Motor neuron (in vitro differentiated cells): Measurements from ENCODE around the gene TMEM229B. TPM values are rescaled to one million over a fixed set of nuclear protein-coding genes. Genes with fewer than 3 reads are reported as not detected.
"Not testable (repeated sequence)": the region's sequence is repeated elsewhere in the genome, so short reads cannot be mapped to it uniquely, and the experiment has no call there.

Experiments
- ATAC-seq, 8 experiments: fragments of 200-7000 bp; cut with Tn5 transposase; replicated peaks in 6 of 8; 2 replicates each; pipeline ENCODE4 v1.8.0; 2021; ENCODE audit warnings: mild to moderate bottlenecking in 8 of 8, moderate library complexity in 8 of 8
- H3K27ac ChIP-seq, 2 donors: fragments of 250-450 bp; sonication (Bioruptor Pico); 2 replicates each; pipeline ENCODE4 v1.9.0; 2021; ENCODE audit warnings: antibody characterized with exemption in 2 of 2, mild to moderate bottlenecking in 2 of 2, moderate library complexity in 1 of 2
- H3K4me1 ChIP-seq, 2 donors: fragments of 250-450 bp; sonication (Bioruptor Pico); replicated peaks in 1 of 2; 2 replicates each; pipeline ENCODE4 v1.6.1; 2021; ENCODE audit warnings: antibody characterized with exemption in 2 of 2, mild to moderate bottlenecking in 2 of 2, moderate library complexity in 1 of 2
- H3K4me3 ChIP-seq, 5 donors: fragments of 250-450 bp; sonication (Bioruptor Pico); 2 replicates each; pipeline ENCODE4 v1.9.0; 2021; ENCODE audit warnings: antibody characterized with exemption in 5 of 5, mild to moderate bottlenecking in 5 of 5, moderate library complexity in 4 of 5
- WGBS, 10 experiments: fragments of 450-650 bp; shearing (Covaris generic); methylation state at CpG; one replicate each; pipeline ENCODE4 v1.0.0; 2022; 5-methylcytosine and 5-hydroxymethylcytosine counted together
- in situ Hi-C, 9 experiments: fragments of 400-800 bp; cut with MboI; loops; one replicate each; pipeline ENCODE4 v1.15.0; 2021; ENCODE audit warnings: low sequenced_read_pairs in 9 of 9, low pct_unique_long_range_greater_than_20kb in 2 of 9; ENCODE audit not compliant: unreplicated experiment in 9 of 9
- total RNA-seq, 8 experiments: library from RNA; unstranded; fragments of 300-600 nt; gene quantifications; 2 replicates each; pipeline versions ENCODE4 v1.2.3 to v1.2.4, GENCODE V29; 2022

Gene TMEM229B
- total RNA-seq, 8 experiments from 2014 or later, result 0.38 to 13.3 (median 0.93) TPM

GRCh38 chr14:67457782-67458181 lies 30.7 kb downstream of the TMEM229B start:
- Histone ChIP-seq H3K4me1 (no peaks in the 10 kb centered on the region), H3K27ac (no peak overlapping the region), H3K4me3 (no peak overlapping the region)
- in situ Hi-C loops, result no loop called here
- 18 to 40% methylated on average over 4 to 5 of the region's 6 CpGs; no CpG with 5 or more reads in 8 of the 10 experiments for WGBS, 10 experiments
- ATAC-seq, result peak in 5 of 8 experiments; percentile 25 to 95 (median 76)

DNA sequence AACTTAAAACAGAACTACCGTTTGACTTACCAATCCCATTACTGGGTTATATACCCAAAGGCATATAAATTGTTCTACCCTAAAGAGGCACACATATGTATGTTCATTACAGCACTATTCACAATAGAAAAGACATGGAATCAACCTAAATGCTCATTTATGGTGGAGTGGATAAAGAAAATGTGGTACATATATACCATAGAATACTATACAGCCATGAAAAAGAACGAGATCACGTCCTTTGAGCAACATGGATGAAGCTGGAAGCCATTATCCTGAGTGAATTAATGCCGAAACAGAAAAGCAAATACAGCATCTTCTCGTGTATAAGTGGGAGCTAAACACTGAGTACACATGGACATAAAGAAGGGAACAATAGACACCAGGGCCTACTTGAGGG lies 31.8 kb downstream of the TMEM229B start:
- Histone ChIP-seq H3K4me3 (no peak overlapping the region), H3K4me1 (no peaks in the 10 kb centered on the region), H3K27ac (no peak overlapping the region)
- WGBS, 10 experiments, result 50 to 95% (median 79%) methylated on average over 1 to 5 of the region's 5 CpGs; no CpG with 5 or more reads in 1 of the 10 experiments
- ATAC-seq, result no peak
- in situ Hi-C loops, result no loop called here

DNA sequence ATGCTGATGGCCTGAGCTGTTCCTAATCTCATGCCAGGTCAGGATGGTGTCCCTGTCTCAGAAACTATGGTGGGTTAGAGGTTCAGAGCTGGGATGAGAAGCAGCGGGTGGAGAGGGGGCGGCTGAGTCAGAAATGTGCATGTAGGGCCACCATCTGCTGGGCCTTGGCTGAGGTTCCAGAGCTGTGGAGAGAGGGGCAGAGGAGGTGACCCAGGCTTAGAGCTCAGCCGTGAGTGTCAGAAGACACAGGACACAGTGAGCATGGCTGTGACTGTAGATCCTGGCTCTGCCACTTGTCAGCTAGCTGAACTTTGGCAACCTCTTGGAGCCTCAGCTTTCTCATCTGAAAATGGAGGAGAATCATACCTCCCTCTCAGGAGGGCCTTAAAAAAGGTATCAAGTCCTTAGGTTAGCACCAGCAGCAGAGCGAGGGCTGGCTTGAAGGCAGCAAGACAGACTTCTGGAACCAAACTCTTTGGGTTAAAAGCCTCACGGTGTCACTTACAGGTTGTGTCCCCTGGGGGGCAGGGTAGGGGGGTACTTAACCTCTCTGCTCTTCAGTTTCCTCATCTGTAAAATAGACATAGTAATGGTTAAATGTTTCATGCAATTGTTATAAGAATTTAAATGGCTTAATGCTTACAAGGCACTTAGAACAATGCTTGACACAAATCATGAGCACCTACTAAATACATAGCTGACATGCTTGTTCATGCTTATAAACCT lies 34.8 kb downstream of the TMEM229B start:
- Histone ChIP-seq H3K27ac (no peak overlapping the region), H3K4me1 (no peaks in the 10 kb centered on the region), H3K4me3 (no peak overlapping the region)
- in situ Hi-C loops, result no loop called here
- no peak for ATAC-seq
- 40 to 92% (median 78%) methylated on average over 1 to 4 of the region's 5 CpGs; no CpG with 5 or more reads in 6 of the 10 experiments for WGBS, 10 experiments

GRCh38 chr14:67451667-67452066 lies 36.9 kb downstream of the TMEM229B start:
- WGBS, 10 experiments, result 33 to 94% (median 53%) methylated on average over 2 to 6 of the region's 6 CpGs; no CpG with 5 or more reads in 3 of the 10 experiments
- H3K4me1 ChIP-seq, in situ Hi-C loops, H3K27ac ChIP-seq, H3K4me3 ChIP-seq: not testable (repeated sequence)
- ATAC-seq, result peak in 2 of 8 experiments; percentile 51 to 80

DNA sequence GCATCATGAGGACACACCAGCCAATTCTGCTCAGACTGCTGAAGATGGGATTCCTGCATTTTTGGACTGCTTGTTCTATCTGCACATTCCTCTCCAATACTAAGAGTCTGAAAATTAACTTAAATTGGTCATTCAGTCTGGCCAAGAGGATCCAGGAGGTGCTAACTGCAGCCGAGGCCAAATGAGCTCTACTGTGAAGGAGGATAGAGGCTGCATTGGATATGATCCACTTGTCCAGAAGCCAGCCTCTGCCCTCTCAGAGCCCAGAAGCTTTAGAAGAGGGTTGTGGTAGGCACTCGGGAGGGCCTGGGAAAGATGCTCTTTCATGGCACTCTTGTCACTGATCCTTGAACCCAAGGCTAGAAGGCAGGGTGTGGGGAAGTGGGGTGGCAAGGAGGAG lies 39.4 kb downstream of the TMEM229B start:
- WGBS, 10 experiments, result 67 to 100% (median 93%) methylated on average over 1 to 2 of the region's 2 CpGs; no CpG with 5 or more reads in 5 of the 10 experiments
- in situ Hi-C loops, result loop anchor here in 1 of 9 experiments (25.0 kb wide), 1 partner anchor 238 kb away; the partner anchor contains the start of gene RDH11
- no peaks in the 10 kb centered on the region for H3K4me1 ChIP-seq
- H3K27ac ChIP-seq, result no peak overlapping the region
- H3K4me3 ChIP-seq, result no peak overlapping the region
- ATAC-seq, result no peak

DNA sequence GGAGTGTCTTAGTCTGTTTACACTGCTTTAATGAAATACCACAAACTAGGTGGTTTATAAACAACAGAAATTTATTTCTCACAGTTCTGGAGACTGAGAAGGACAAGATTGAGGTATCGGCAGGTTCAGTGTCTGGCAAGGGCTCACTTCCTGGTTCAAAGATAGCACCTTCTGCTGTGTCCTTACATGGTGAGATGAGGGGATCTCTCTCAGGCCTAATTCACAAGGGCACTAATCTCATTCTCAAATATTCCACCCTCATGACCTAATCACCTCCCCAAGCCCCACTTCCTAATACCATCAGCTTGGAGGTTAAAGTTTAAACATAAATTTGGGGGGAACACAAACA lies 41.5 kb downstream of the TMEM229B start:
- no peaks in the 10 kb centered on the region for H3K4me1 ChIP-seq
- in situ Hi-C loops, result loop anchor here in 1 of 9 experiments (25.0 kb wide), 1 partner anchor 240 kb away; the partner anchor contains the start of gene RDH11
- H3K27ac ChIP-seq, result no peak overlapping the region
- WGBS, 10 experiments, result 40 to 100% (median 83%) methylated on average over 1 of the region's 1 CpG; no CpG with 5 or more reads in 5 of the 10 experiments
- H3K4me3 ChIP-seq, result no peak overlapping the region
- no peak for ATAC-seq

DNA sequence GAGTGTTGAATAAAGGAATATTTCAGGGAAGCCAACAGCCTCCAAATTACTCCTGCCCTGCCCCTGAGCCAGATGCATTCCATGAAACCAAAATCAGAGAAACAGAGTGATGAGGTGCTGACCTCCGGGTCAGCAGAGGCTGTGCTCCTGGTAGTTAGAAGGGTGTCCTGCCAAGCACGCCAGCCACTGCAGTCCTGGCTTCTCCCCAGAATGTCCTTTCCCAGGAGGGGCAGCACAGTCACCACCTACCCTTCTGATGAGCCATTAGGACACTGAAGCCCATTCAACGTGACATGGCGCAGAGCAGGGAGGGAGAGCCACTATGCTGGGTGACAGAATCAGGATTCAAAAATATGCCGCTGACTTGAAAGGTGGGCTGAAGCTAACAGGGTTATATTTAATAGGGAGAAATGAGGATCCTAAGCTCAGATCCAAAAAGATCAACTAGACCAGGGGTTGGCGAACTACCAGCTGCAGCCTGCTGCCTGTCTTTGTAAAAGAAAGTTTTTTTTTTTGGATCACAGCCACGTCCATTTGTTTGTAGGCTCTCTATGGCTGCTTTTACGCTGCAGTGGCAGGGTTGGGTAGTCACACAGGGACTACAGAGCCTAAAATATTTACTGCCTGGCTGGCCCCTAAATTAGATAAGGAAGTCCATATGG lies 42.0 kb downstream of the TMEM229B start:
- 22 to 100% (median 70%) methylated on average over 1 to 6 of the region's 8 CpGs; no CpG with 5 or more reads in 2 of the 10 experiments for WGBS, 10 experiments
- peak in 2 of 8 experiments; percentile 43 to 72 for ATAC-seq
- Histone ChIP-seq H3K27ac (no peak overlapping the region), H3K4me1 (no peaks in the 10 kb centered on the region), H3K4me3 (no peak overlapping the region)
- in situ Hi-C loops, result loop anchor here in 1 of 9 experiments (25.0 kb wide), 1 partner anchor 241 kb away; the partner anchor contains the start of gene RDH11

DNA sequence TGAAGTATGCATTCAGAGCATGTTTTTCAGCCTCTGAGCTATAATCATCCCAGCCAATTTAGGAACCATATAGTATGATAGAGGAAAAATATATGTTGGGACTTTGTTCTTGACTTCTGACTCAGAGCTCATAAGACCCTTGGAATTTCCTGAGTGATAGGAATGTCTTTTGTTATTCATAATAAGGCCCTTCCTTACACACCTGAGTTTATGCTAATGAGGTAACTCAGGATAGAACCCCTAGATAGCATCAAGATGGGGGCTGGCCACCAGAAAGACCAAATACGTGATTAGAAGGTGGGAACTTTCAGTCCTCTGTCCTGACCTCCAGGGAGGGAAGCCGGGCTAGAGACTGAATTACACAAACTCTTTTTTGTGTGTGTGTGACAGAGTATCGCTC lies 44.1 kb downstream of the TMEM229B start:
- H3K4me1 ChIP-seq, result no peaks in the 10 kb centered on the region
- H3K4me3 ChIP-seq, result no peak overlapping the region
- WGBS, 10 experiments, result 38 to 100% (median 80%) methylated on average over 1 to 3 of the region's 3 CpGs; no CpG with 5 or more reads in 4 of the 10 experiments
- no peak for ATAC-seq
- H3K27ac ChIP-seq, result no peak overlapping the region
- in situ Hi-C loops, result loop anchor here in 1 of 9 experiments (25.0 kb wide), 1 partner anchor 243 kb away; the partner anchor contains the start of gene RDH11

DNA sequence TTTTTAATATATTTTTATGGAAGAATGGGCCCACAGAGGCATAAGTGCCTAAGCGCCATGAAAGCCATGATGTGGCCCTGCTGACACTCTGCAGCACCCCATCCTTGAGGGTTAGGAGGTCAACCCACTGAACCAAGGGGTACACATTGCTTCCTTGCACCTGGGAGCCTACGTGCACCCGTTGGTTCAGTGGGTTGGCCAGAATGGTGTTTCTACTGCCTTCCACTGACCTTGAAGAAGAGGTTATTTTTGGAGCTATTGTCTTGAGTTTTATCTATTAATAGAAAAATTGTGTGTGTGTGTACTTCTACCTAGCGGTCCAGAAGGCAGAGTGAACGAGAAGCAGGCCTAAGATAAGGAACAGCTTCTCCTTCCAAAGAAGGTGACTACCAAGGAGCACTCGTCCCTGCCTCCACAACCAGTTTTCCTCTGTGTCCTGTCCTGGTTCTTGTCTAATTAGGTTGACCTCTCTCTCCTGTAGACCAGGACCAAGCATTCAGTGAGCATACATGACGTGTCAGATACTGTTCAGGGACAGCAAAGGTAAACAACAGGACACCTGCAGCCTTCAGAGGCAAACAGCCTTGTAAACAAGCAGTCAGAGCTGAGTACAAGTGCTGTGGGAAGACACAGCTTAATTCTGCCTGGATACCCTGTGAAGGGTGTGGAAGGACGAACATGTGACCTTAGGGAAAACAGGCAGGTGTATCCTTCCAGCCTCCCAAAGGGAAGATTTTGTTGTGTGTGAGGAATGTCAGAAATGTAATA lies 46.2 kb downstream of the TMEM229B start:
- in situ Hi-C loops, result loop anchor here in 1 of 9 experiments (25.0 kb wide), 1 partner anchor 245 kb away; the partner anchor contains the start of gene RDH11
- ATAC-seq, result no peak
- Histone ChIP-seq H3K4me1 (no peaks in the 10 kb centered on the region), H3K4me3 (no peak overlapping the region), H3K27ac (no peak overlapping the region)
- 29 to 100% (median 68%) methylated on average over 1 to 6 of the region's 8 CpGs for WGBS, 10 experiments

- in situ Hi-C loops, result loop anchor here in 1 of 9 experiments (25.0 kb wide), 1 partner anchor 246 kb away; the partner anchor contains the start of gene RDH11
- no peak for ATAC-seq
- no peaks in the 10 kb centered on the region for H3K4me1 ChIP-seq
- 0 to 100% (median 75%) methylated on average over 1 to 8 of the region's 8 CpGs; no CpG with 5 or more reads in 3 of the 10 experiments for WGBS, 10 experiments
- H3K4me3 ChIP-seq, result no peak overlapping the region
- H3K27ac ChIP-seq, result no peak overlapping the region
Measured at GRCh38 chr14:67441672-67442071, 46.8 kb downstream of the TMEM229B start.

DNA sequence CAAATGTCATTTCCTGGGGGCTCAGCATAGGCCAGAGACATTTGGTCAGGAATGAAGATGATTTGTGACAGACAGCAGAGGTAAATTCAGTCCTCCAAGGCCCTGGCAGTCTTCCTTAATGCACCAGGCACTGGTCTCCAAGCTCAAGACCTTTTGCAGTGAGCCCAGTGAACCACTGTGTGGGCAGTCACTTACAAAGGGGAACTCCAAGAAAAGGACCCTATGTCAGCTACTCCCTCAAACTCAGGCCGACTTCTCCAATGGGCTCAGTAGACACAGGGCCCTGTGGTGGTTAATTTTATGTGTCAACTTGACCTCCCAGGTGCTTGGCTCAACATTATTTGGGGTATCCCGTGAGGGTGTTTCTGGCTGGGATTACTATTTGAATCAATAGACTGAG lies 47.3 kb downstream of the TMEM229B start:
- Histone ChIP-seq H3K4me1 (no peaks in the 10 kb centered on the region), H3K27ac (no peak overlapping the region), H3K4me3 (no peak overlapping the region)
- 38 to 100% (median 60%) methylated on average over 1 to 2 of the region's 2 CpGs; no CpG with 5 or more reads in 5 of the 10 experiments for WGBS, 10 experiments
- ATAC-seq, result no peak
- in situ Hi-C loops, result loop anchor here in 1 of 9 experiments (25.0 kb wide), 1 partner anchor 246 kb away; the partner anchor contains the start of gene RDH11

GRCh38 chr14:67440513-67440912 lies 48.0 kb downstream of the TMEM229B start:
- ATAC-seq, result no peak
- H3K4me3 ChIP-seq, result no peak overlapping the region
- H3K4me1 ChIP-seq, result no peaks in the 10 kb centered on the region
- WGBS, 10 experiments, result 60 to 100% (median 79%) methylated on average over 1 to 4 of the region's 4 CpGs; no CpG with 5 or more reads in 3 of the 10 experiments
- H3K27ac ChIP-seq, result no peak overlapping the region
- in situ Hi-C loops, result loop anchor here in 1 of 9 experiments (25.0 kb wide), 1 partner anchor 247 kb away; the partner anchor contains the start of gene RDH11
